Fibroblast of skin of back (primary cell): ENCODE results near the gene HOXA5.

Source experiments
- DNase-seq: peaks from one replicate; pipeline ENCODE4 v3.0.0-alpha.2; 2013

HOXA5 gene

GRCh38 chr7:27170426-27171324 is 27.2 kb upstream of the HOXA5 start:
- no peak for DNase-seq

DNA sequence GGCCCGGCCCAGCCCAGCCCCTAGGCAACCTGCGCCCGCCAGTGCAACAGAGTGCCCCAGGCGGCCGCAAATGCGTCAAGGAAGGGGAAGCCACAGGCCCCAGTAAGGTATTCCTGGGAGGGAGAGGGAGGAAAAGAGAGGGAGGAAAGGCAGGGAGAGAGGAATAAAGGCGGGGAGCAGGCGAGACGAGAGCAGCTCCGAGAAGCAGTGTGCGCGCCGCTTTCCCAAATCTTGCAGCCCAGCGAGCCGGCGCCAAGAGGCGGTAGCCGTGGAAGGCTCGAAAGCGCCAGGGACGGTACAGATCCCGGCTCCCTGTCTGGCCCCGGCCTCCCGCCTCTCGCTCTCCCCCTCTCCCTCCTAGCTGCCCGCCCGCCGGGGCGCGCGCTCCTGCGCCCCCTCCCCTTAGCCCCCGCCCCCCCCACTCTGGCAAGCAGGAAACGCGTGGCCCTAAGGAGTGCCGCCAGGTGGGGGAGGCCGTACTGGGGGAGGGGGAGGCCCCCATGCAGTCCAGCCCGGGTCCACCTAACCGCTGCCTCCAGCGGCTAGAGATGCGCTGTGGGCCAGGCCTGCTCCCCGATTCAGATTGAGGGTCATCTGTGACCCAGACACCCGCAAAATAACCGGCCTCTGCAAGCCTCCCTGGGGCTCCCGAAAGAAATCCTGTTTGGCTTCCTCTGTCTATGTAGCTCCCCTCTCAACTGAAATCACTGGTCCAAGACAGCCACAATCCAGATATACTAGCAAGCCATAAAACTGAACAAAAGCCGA is 26.4 kb upstream of the HOXA5 start:
- no peak for DNase-seq

DNA sequence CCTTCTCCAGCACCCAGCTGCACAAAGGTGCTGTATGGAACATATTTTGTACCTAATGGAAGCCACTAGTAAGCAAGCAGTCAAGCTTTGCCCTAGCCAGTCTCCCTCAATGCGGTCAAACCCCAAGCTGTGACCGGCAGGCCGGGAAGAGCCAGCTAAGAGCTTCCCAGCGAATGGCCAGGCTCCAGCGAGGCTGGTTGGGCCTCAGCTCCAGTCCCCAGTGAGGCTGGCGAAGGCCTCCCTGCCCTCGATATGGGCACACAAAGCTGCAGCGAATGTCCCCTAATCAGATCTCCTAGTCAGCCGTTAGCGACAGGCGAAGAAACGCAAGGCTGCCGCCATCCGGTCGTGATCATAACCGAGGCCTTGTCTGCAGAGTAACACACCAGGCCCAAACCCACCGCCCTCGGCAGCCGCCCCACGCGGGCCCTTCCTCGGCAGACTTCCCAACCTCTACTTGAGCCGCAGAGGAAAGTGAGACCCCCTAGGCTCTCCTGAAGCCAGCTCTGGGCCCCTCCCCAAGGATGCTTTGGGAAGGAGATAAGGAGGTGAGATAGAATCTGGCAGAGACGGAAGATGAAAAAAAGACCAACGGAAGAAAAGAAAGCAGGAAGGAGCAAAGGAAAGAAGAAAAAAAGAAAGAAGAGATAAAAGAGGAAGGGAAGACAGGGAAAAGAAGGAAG is 24.9 kb upstream of the HOXA5 start:
- no peak for DNase-seq

GRCh38 chr7:27167916-27168264 is 24.4 kb upstream of the HOXA5 start:
- DNase-seq: no peak

DNA sequence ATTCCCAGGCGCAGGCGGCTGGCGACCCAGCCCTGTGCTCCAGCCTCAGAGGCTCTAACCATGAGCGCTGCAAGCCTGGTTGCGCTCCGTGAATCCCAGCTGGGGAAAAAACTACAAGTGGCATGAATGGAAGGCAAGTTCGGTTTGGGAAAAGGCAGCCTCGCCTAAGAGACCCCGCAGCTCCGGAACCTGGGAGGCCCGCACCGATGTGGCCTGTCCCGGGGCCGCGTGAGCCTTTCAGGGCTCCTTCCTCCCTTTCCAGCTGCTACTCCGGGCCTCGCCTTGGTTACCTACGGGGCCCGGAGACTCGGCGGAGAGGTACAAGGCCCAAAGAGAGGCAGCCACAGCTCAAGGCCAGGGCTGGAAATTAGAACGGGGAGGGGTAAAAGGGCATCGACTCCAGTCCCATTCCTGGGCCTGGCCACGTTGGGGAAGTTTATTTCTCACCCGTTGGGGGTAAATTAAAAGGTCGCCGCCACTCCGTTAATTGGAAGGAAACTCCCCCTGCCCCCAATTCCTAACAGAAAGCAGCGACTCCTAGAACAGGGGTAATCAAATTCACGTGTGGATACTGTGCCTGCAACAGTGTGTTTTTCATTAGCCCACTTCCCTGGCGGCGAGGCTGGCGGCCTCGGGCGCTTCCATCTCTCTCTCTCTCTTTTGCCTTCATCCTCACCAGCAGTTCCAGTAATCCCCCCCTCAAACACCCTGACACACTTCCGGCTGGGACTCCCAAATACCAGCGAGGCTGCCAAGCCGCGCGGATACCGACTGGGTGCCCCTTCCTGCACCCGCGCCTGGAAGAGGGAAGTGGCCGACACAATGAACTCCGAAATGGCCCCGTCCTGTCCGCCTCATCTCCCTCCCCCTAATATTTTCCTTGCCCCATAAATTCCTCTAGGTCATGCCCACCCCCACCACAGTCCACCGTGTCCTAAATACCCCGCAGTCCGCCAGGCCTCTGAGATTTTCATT is 23.3 kb upstream of the HOXA5 start:
- no peak for DNase-seq

DNA sequence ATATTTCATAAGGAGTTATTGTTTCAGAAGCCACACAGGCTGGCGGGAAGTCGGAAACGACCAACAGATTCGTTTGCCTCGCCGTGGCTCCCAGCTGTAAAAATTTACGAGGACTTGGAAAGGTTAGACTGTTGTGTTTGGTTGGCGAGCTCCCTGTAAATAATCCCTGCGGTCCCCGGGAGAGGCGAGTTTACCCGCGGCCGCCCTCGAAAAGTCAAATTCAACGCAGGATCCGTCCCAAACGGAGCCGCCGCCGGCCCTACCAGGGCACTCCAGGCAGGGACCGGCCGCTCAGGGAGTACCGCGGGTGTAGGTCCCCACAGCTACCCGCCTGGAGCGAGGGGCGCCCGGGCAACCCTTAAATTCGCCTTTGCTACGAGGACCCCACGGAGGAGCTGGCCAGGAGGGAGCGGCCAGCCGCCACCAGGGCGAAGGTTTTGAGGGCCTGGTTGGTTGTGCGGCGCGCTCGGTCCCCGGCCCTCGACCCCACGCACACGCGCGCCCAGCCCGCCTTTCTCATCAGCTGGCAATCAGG is 22.6 kb upstream of the HOXA5 start:
- DNase-seq: no peak

- DNase-seq: no peak
These were observed 21.9 kb upstream of the HOXA5 start, which contains the start of gene HOXA9 for GRCh38 chr7:27165089-27165995. Gene HOXA9 (minus strand): TSS chr7:27165537. CDS start chr7:27165457, 80 bp downstream.

DNA sequence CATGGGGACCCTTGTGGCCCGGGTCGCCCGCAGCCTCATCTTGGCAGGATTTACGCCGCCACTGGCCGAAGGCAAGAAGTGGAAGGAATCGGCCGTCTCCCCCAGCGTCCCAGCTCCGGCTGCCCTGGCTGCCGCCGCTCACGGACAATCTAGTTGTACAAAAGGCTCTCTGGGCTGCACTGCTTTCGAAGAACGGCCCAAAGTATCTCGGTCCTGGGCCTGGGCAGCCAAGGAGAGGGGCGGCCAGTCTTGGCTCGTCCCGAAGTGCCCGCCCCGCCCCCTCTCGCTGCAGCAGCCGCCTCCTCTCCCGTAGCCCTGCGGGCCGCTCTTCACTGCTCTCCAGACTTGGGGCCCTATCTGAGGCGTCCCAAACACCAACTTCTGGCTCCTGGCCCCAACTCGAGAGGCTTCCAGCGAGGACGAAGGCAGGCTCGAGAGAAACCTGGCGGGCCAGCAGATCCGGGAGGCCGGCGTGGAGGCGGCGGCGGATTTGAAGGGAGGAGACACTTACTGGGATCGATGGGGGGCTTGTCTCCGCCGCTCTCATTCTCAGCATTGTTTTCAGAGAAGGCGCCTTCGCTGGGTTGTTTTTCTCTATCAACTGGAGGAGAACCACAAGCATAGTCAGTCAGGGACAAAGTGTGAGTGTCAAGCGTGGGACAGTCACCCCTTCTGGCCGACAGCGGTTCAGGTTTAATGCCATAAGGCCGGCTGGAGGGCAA is 21.0 kb upstream of the HOXA5 start:
- no peak for DNase-seq

- DNase-seq: no peak
These were observed 20.5 kb upstream of the HOXA5 start for GRCh38 chr7:27164045-27164366.

DNA sequence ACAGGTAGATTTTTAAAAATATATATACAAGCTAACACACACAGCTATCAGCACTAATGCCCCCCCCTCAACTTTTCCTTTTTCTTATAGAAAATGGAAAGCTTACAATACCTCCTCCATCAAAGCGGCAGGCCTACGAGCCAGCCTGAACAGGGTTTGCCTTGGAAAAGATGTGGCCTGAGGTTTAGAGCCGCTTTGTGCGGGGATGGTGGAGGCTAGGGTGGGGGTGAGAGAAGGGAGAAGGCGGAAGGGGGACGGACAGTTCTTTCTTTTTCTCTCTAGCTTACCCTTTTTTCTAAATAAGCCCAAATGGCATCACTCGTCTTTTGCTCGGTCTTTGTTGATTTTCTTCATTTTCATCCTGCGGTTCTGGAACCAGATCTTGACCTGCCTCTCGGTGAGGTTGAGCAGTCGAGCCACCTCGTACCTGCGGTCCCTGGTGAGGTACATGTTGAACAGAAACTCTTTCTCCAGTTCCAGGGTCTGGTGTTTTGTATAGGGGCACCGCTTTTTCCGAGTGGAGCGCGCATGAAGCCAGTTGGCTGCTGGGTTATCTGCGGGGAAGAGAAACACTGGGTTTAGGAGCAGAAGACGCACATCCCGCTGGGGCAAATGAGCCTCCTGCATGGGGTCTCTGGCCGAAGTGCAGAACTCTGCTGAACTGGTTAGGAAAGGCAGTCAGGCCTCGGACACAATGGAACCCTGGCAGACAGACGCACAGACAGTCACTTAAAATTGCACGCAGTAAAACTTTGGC is 20.0 kb upstream of the HOXA5 start:
- no peak for DNase-seq

DNA sequence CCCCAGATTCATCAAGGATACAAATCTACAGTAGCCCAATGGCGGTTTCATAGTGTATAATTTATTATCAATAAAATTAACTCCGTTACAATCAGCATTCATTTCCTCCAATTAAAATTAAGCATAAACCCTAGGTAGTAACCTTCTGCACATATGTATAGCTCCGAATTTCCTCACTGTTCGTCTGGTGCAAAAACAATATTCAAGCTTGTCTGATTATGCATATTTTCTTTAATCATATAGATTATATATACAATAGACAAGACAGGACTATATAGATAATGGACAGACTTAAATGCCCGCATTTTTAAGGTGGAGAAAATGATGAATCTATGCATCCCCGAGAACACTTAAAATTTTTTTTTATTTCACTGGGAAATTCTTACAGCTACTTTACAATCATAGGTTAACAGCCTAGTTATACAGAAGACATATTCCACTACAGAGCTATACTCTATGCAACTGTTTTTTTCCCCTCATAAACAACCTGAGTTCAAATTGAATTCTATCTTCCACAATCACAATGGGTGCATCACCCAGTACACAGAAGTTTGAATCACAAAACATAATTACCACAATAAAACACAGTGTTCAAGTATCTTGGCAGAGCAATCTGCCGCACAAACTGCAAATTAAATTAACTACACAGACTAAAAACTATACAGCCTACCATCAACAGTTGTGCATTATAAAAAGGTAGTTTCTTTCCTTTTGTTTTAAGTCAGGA is 19.2 kb upstream of the HOXA5 start:
- no peak for DNase-seq

GRCh38 chr7:27161721-27162560 is 18.5 kb upstream of the HOXA5 start:
- no peak for DNase-seq

GRCh38 chr7:27161214-27161720 is 17.8 kb upstream of the HOXA5 start:
- no peak for DNase-seq

DNA sequence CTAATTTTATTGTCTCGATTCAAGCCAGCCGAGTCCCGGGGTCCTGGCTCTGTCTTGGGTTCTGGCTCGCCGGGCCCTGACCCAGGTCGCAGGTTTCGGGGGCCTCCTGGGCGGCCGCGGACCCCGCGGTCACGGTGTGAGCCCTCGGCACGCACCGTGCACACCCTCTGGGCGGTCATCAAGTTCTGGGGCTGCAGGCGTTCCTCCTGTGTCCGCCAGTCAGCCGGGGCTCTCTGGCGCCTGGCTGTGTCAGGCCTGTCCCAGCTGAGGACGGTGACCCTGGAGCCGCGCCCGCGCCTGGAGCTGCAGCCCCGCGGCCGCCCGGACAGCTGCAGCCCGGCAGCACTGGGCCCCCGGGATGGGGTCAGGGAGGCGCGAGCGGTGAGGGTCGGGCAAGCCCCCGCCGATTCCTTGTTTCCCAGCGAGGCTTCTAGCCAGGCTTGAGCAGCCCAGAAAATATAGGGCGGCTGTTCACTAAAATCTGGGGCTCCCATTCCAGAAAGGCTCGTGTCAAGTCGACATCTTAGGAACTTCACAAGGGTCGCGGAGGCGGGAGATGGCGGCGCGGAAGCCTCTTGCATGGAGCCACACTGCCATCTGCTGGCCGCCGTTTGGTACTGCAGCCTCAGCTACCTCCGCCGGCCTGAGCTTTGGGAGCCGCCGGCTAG is 17.2 kb upstream of the HOXA5 start:
- DNase-seq: peak; percentile 58

DNA sequence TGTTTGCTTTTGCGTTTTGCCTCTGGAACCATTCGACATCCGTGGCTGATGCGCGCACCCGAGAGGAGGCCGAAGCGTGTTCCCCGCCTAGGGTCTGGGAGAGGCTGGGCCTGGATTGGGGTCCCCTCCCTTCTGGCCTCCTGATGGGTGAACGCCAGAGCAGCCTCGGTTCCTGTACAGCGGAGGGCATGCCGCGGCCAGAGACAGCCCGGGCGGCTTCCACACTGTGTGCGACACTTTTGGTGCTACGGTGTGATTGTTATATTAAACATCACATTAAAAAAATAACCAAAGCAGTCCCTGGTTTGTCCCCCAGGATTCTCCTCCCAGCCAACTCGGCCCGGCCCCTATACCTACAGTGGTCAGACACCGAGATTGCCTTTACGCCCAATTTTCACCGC is 16.7 kb upstream of the HOXA5 start:
- DNase-seq: no peak

DNA sequence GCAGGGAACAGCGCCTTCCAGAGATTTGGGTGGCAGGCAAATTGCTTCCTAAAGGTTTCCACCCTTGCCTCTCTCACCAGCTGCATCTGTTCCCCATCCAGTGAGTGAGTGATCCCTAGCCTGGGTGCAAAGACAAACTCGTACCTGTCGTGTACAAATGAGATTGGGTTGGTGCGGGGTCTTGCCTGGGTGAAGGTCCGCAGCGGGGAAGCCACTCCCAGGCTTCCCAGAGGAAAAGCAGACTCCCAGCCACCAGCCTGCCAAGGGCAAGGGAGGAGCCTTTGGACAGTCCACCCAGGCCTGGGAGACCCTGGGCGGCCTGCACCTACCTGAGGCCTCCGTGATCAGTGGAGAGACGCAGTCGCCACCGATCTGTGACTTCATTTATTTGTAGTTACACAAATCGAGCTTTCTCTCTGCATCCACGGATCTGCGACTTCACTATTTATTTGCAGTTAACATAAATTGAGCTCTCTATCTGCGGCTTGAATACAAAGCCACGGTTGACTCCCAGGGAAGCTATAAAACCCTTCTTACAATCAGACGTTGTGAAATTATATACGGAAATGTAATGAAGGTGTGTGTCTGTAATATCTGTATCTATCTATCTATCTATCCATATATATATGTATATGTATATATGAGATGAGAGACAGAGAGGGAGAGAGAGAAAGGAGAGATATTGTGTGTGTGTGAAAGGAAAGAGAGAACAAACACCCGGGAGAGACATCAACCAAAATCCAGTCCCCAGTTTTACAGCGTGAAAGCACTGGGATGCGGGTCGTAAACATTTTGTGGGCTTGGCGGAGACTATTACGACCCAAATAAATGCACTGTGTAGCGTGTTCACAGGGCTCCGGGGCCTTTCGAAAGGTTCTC is 16.0 kb upstream of the HOXA5 start:
- no peak for DNase-seq
